Spleen (tissue), 7 donors: ENCODE results near the gene BABAM2.

ENCODE experiments used
- POLR2A ChIP-seq, 3 donors: fragments of 450-650 bp; IDR thresholded peaks; one replicate each; pipeline ENCODE4 v1.5.1; 2017; ENCODE audit warnings: antibody characterized with exemption in 3 of 3, mild to moderate bottlenecking in 1 of 3
- TF ChIP-seq, protein P1 (sequence below), 11 experiments: fragments of 200-600 bp in 7 of 11; fragments of 450-650 bp in 4 of 11; sonication (generic) in 4 of 11; IDR thresholded peaks in 8 of 11; conservative IDR thresholded peaks in 3 of 11; 1 replicate in 7 of 11; 2 replicates in 4 of 11; pipeline versions ENCODE4 v1.4.0 to v1.8.0; 2016 to 2021; ENCODE audit warnings: antibody characterized with exemption in 11 of 11, inconsistent platforms in 4 of 11, mild to moderate bottlenecking in 1 of 11
- donor health status: DM: no; HTN: no; CAD: no; lungs with moderate emphysema.
- donor health status: DM: no; HTN: no; CAD: no.
- donor health status: DM: no; HTN: no; CAD: no.

DNA sequence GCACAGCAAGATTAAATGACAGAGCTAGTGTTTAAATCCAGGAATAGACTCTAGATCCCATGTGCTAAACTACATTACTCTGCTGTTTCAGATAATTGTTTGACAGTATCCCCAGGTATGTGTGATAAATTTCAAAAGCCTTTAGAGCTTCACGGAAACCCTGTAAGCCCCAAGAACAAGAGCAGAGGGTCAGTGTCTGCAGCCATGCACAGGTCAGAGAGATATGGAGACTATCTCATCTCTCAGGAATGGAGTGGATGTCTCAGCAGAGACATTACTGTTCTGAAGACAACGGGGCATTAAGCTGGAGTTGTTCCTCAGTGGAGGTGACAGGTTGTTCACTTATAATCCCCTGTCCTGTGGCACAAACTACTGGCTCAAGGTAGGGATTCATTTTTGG lies 363.0 kb downstream of the BABAM2 start:
- TF ChIP-seq, protein P1, sequence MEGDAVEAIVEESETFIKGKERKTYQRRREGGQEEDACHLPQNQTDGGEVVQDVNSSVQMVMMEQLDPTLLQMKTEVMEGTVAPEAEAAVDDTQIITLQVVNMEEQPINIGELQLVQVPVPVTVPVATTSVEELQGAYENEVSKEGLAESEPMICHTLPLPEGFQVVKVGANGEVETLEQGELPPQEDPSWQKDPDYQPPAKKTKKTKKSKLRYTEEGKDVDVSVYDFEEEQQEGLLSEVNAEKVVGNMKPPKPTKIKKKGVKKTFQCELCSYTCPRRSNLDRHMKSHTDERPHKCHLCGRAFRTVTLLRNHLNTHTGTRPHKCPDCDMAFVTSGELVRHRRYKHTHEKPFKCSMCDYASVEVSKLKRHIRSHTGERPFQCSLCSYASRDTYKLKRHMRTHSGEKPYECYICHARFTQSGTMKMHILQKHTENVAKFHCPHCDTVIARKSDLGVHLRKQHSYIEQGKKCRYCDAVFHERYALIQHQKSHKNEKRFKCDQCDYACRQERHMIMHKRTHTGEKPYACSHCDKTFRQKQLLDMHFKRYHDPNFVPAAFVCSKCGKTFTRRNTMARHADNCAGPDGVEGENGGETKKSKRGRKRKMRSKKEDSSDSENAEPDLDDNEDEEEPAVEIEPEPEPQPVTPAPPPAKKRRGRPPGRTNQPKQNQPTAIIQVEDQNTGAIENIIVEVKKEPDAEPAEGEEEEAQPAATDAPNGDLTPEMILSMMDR (IDR thresholded peaks at IDR 0.05 in 8 of 11, conservative IDR thresholded peaks at IDR 0.05 in 3 of 11): no peak
- TF ChIP-seq POLR2A (IDR thresholded peaks at IDR 0.05): no peak
